ENCODE results near the gene MLLT10.
A peak's percentile ranks its signal among the peaks of the same experiment; 100 is the strongest.
"Not testable (repeated sequence)": the region's sequence is repeated elsewhere in the genome, so short reads cannot be mapped to it uniquely, and the experiment has no call there.

The MLLT10 gene

GRCh38 chr10:21529032-21529910, 4.8 kb upstream of the MLLT10 start:
- no peak for DNase-seq

GRCh38 chr10:21530168-21530567, 3.9 kb upstream of the MLLT10 start:
- DNase-seq, result no peak

GRCh38 chr10:21530641-21531040, 3.4 kb upstream of the MLLT10 start:
- no peak for DNase-seq

GRCh38 chr10:21531164-21531563, 2.9 kb upstream of the MLLT10 start:
- DNase-seq, result no peak

- no peak for DNase-seq
Observed at GRCh38 chr10:21532694-21533466, 1.2 kb upstream of the MLLT10 start.

- peak; percentile 51 for DNase-seq
Observed at GRCh38 chr10:21534280-21534586, 201 bp downstream of the MLLT10 start.

GRCh38 chr10:21534604-21535493, 817 bp downstream of the MLLT10 start:
- DNase-seq, result no peak

- no peak for DNase-seq
Observed at GRCh38 chr10:21535494-21535965, 1.5 kb downstream of the MLLT10 start.

GRCh38 chr10:21535976-21536375, 1.9 kb downstream of the MLLT10 start:
- DNase-seq, result not testable (repeated sequence)

GRCh38 chr10:21536874-21537273, 2.8 kb downstream of the MLLT10 start:
- DNase-seq, result no peak

- DNase-seq, result not testable (repeated sequence)
Observed at GRCh38 chr10:21540701-21541100, 6.7 kb downstream of the MLLT10 start.

- no peak for DNase-seq
Observed at GRCh38 chr10:21547246-21547645, 13.2 kb downstream of the MLLT10 start.

GRCh38 chr10:21552638-21553037, 18.6 kb downstream of the MLLT10 start:
- no peak for DNase-seq

- no peak for DNase-seq
Observed at GRCh38 chr10:21556527-21556926, 22.5 kb downstream of the MLLT10 start.

- not testable (repeated sequence) for DNase-seq
Observed at GRCh38 chr10:21558984-21559383, 25.0 kb downstream of the MLLT10 start.

- DNase-seq, result no peak
Observed at GRCh38 chr10:21570761-21571521, 36.9 kb downstream of the MLLT10 start.

GRCh38 chr10:21572578-21572977, 38.5 kb downstream of the MLLT10 start:
- no peak for DNase-seq

- not testable (repeated sequence) for DNase-seq
Observed at GRCh38 chr10:21574514-21574913, 40.5 kb downstream of the MLLT10 start.

GRCh38 chr10:21579291-21579690, 45.3 kb downstream of the MLLT10 start:
- DNase-seq, result no peak

- DNase-seq, result not testable (repeated sequence)
Observed at GRCh38 chr10:21581421-21581834, 47.4 kb downstream of the MLLT10 start.

- DNase-seq, result no peak
Observed at GRCh38 chr10:21584834-21585530, 51.0 kb downstream of the MLLT10 start.

GRCh38 chr10:21587391-21587790, 53.4 kb downstream of the MLLT10 start:
- DNase-seq, result no peak

All from NCI-H2029 treated with DMSO at 0.1 percent for 48 hours (cell line).